HL-60 (cell line): Measurements from ENCODE around the gene ARMC9.
A peak's percentile ranks its signal among the peaks of the same experiment; 100 is the strongest.

Source experiments
- DNase-seq, 2 experiments: peaks; one replicate each; pipeline ENCODE4 v3.0.0-alpha.2; 2010 to 2020; ENCODE audit warnings: low read depth in 1 of 2, low spot score in 1 of 2
- H3K27ac ChIP-seq: fragments of 250-450 bp; sonication (Bioruptor Pico); replicated peaks from 2 replicates; pipeline ENCODE4 v1.5.1; 2020; ENCODE audit warnings: mild to moderate bottlenecking, moderate library complexity
- H3K27me3 ChIP-seq: fragments of 250-450 bp; sonication (Bioruptor Pico); 2 replicates; pipeline ENCODE4 v1.5.1; 2021; ENCODE audit warnings: mild to moderate bottlenecking, moderate library complexity; ENCODE audit not compliant: insufficient read depth, poor library complexity, severe bottlenecking
- H3K4me3 ChIP-seq: replicated peaks from 2 replicates; pipeline ENCODE4 v1.5.1; 2011; ENCODE audit warnings: mild to moderate bottlenecking, control low read depth, low read length; ENCODE audit not compliant: insufficient read depth
- CTCF ChIP-seq: IDR thresholded peaks from one replicate; pipeline ENCODE4 v1.5.1; 2011; ENCODE audit warnings: low read length, control low read depth, inconsistent platforms; ENCODE audit not compliant: insufficient read depth
- GABPA ChIP-seq: IDR thresholded peaks from 2 replicates; pipeline ENCODE4 v1.6.1; 2012; ENCODE audit warnings: low read depth
- POLR2AphosphoS5 ChIP-seq: IDR thresholded peaks from 2 replicates; pipeline ENCODE4 v1.6.1; 2012; ENCODE audit warnings: low read depth
- REST ChIP-seq: IDR thresholded peaks from 2 replicates; pipeline ENCODE4 v1.6.1; 2012; ENCODE audit warnings: low read depth; ENCODE audit not compliant: insufficient replicate concordance
- SPI1 ChIP-seq: IDR thresholded peaks from 2 replicates; pipeline ENCODE4 v1.6.1; 2012; ENCODE audit warnings: low read depth, mild to moderate bottlenecking, borderline replicate concordance

ARMC9 gene

GRCh38 chr2:231384109-231384435 is 185.6 kb downstream of the ARMC9 start:
- TF ChIP-seq SPI1 (no peak), GABPA (no peak)
- Histone ChIP-seq H3K27ac (peak overlapping the region; percentile 61), H3K27me3 (no peaks in the 10 kb centered on the region), H3K4me3 (no peak overlapping the region)
- DNase-seq, result no peak

GRCh38 chr2:231384970-231385369 is 186.5 kb downstream of the ARMC9 start:
- no peak for DNase-seq
- no peaks in the 10 kb centered on the region for H3K27me3 ChIP-seq
- TF ChIP-seq SPI1, result no peak
- no peak for TF ChIP-seq REST
- no peak for TF ChIP-seq CTCF
- TF ChIP-seq GABPA, result no peak
- no peak for TF ChIP-seq POLR2AphosphoS5

GRCh38 chr2:231385429-231385828 is 187.0 kb downstream of the ARMC9 start:
- TF ChIP-seq POLR2AphosphoS5, result no peak
- no peak for TF ChIP-seq REST
- no peak for TF ChIP-seq CTCF
- TF ChIP-seq GABPA, result no peak
- TF ChIP-seq SPI1, result no peak
- DNase-seq, result no peak
- H3K27ac ChIP-seq, result no peak overlapping the region
- no peak overlapping the region for H3K4me3 ChIP-seq
- no peaks in the 10 kb centered on the region for H3K27me3 ChIP-seq

More at GRCh38 chr2:231384970-231385369, 186.5 kb downstream of the ARMC9 start:
- Histone ChIP-seq H3K27ac (no peak overlapping the region), H3K4me3 (no peak overlapping the region)

- no peak for DNase-seq
- H3K27me3 ChIP-seq, result no peaks in the 10 kb centered on the region
- no peak overlapping the region for H3K4me3 ChIP-seq
- H3K27ac ChIP-seq, result peak overlapping the region; percentile 41
- TF ChIP-seq SPI1, result no peak
Observed at GRCh38 chr2:231386446-231386845, 188.0 kb downstream of the ARMC9 start.

GRCh38 chr2:231387904-231388724 is 189.7 kb downstream of the ARMC9 start:
- no peak overlapping the region for H3K4me3 ChIP-seq
- peak in 1 of 2 experiments; percentile 85 for DNase-seq
- no peaks in the 10 kb centered on the region for H3K27me3 ChIP-seq
- TF ChIP-seq CTCF, result no peak
- peak; percentile 31; the same call in 1 of the 2 replicates for TF ChIP-seq SPI1
- TF ChIP-seq REST, result peak; percentile 28
- TF ChIP-seq GABPA, result no peak
- peak; percentile 67; the same call in 1 of the 2 replicates for TF ChIP-seq POLR2AphosphoS5
- H3K27ac ChIP-seq, result peak overlapping the region; percentile 96
